ENCODE results near the gene WDR41. TPM values are rescaled to one million over a fixed set of nuclear protein-coding genes. Genes with fewer than 3 reads are reported as not detected.

Gene WDR41
- total RNA-seq, 1 donor from 2014 or later: 59.6 TPM

- Mint-ChIP-seq H3K27me3 (no peaks in the 10 kb centered on the region), H3K36me3 (peaks cover 32% of the 10 kb centered on the region), H3K9me3 (no peaks in the 10 kb centered on the region), H3K4me1 (ENCODE audit: unreplicated experiment) (no peaks in the 10 kb centered on the region), H3K4me3 (no peak overlapping the region), H3K27ac (peak overlapping the region; percentile 55)
- no peak for TF ChIP-seq CTCF (conservative IDR thresholded peaks at IDR 0.05)
- no peak for DNase-seq (ENCODE audit: extremely low spot score, unreplicated experiment)
Measured at GRCh38 chr5:77427998-77428397, 64.1 kb downstream of the WDR41 start.

- no peak for DNase-seq (ENCODE audit: extremely low spot score, unreplicated experiment)
- H3K36me3 Mint-ChIP-seq: peaks cover 30% of the 10 kb centered on the region
- no peak overlapping the region for H3K4me3 Mint-ChIP-seq
- no peaks in the 10 kb centered on the region for H3K9me3 Mint-ChIP-seq
- peak overlapping the region; percentile 91 for H3K27ac Mint-ChIP-seq
- no peaks in the 10 kb centered on the region for H3K4me1 Mint-ChIP-seq (ENCODE audit: unreplicated experiment)
- no peak for TF ChIP-seq CTCF (conservative IDR thresholded peaks at IDR 0.05)
- H3K27me3 Mint-ChIP-seq: no peaks in the 10 kb centered on the region
Measured at GRCh38 chr5:77426670-77427069, 65.4 kb downstream of the WDR41 start.

- H3K27me3 Mint-ChIP-seq: no peaks in the 10 kb centered on the region
- peaks cover 27% of the 10 kb centered on the region for H3K36me3 Mint-ChIP-seq
- no peaks in the 10 kb centered on the region for H3K9me3 Mint-ChIP-seq
- no peaks in the 10 kb centered on the region for H3K4me1 Mint-ChIP-seq (ENCODE audit: unreplicated experiment)
- DNase-seq (ENCODE audit: extremely low spot score, unreplicated experiment): no peak
- H3K4me3 Mint-ChIP-seq: peak overlapping the region; percentile 22
- peak overlapping the region; percentile 91 for H3K27ac Mint-ChIP-seq
- TF ChIP-seq CTCF (conservative IDR thresholded peaks at IDR 0.05): no peak
Measured at GRCh38 chr5:77425998-77426659, 66.0 kb downstream of the WDR41 start.

GRCh38 chr5:77425420-77425819 lies 66.7 kb downstream of the WDR41 start:
- Mint-ChIP-seq H3K9me3 (no peaks in the 10 kb centered on the region), H3K36me3 (peaks cover 25% of the 10 kb centered on the region), H3K27ac (peak overlapping the region; percentile 91), H3K4me1 (ENCODE audit: unreplicated experiment) (no peaks in the 10 kb centered on the region), H3K4me3 (no peak overlapping the region), H3K27me3 (no peaks in the 10 kb centered on the region)
- DNase-seq (ENCODE audit: extremely low spot score, unreplicated experiment): no peak
- no peak for TF ChIP-seq CTCF (conservative IDR thresholded peaks at IDR 0.05)

- H3K4me1 Mint-ChIP-seq (ENCODE audit: unreplicated experiment): no peaks in the 10 kb centered on the region
- no peak for DNase-seq (ENCODE audit: extremely low spot score, unreplicated experiment)
- peaks cover 23% of the 10 kb centered on the region for H3K36me3 Mint-ChIP-seq
- H3K27ac Mint-ChIP-seq: peak overlapping the region; percentile 91
- H3K27me3 Mint-ChIP-seq: no peaks in the 10 kb centered on the region
- TF ChIP-seq CTCF (conservative IDR thresholded peaks at IDR 0.05): no peak
- no peaks in the 10 kb centered on the region for H3K9me3 Mint-ChIP-seq
- H3K4me3 Mint-ChIP-seq: no peak overlapping the region
Measured at GRCh38 chr5:77424921-77425320, 67.2 kb downstream of the WDR41 start.

Data from type B pancreatic cell (in vitro differentiated cells).